ENCODE data around the gene ANKRD18B. TPM values are rescaled to one million over a fixed set of nuclear protein-coding genes. Genes with fewer than 3 reads are reported as not detected.
"Not testable (repeated sequence)": the region's sequence is repeated elsewhere in the genome, so short reads cannot be mapped to it uniquely, and the experiment has no call there.

Gene ANKRD18B
- total RNA-seq, 1 experiment from 2014 or later, result 2.2 TPM

DNA sequence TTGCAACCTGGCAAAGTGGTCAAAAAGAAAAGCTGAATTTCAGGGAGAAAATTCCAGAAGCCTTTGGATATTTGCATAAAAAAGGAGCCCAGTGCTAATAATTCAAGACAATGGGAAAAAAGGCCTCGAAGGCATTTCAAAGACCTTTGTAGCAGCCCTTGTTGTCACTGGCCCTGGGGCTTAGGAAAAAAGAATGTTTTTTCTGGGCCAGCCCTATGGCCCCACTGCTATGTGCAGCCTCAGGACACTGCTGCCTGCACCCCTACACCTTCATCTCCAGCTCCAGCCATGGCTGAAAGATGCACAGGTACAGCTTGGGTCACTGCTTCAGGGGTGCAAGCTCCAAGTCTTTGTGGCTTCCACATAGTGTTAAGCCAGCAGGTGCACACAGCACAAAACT is 62.1 kb downstream of the ANKRD18B start:
- BruUV-seq (replicated peaks); POLR2A ChIA-PET; DNase-seq: not testable (repeated sequence)

DNA sequence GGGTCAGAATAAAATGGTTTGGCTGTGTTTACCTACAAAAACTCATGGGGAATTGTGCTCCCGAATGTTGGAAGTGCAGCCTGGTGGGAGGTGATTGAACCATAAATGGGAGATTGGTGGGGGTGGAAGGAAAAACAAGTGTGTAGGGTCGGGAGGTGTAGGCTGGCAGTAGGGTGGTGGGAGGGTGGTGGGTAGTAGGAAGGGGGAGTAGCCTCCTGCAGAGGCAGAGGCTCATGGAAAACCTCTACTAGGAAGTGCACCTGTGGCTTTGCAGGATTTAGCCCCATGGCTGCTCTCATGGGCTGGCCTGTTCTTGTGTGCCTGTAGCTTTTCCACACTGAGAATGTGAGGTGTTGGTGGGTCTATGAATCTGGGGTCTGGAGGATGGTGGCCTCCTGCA is 63.7 kb downstream of the ANKRD18B start:
- DNase-seq; H3K4me1 ChIP-seq; H3K4me3 Mint-ChIP-seq (ENCODE audit: unreplicated experiment); H3K4me3 ChIP-seq (ENCODE audit: low read depth, low read length); H3K9me3 ChIP-seq; H3K27ac Mint-ChIP-seq (ENCODE audit: unreplicated experiment); POLR2A ChIA-PET; BruUV-seq (replicated peaks); intact Hi-C loops (cut with micrococcal nuclease; ENCODE audit: unreplicated experiment); H3K27me3 Mint-ChIP-seq (ENCODE audit: insufficient read depth, unreplicated experiment); CTCF ChIA-PET; H3K36me3 Mint-ChIP-seq (ENCODE audit: insufficient read depth, unreplicated experiment); H3K9me3 Mint-ChIP-seq (ENCODE audit: unreplicated experiment); H3K36me3 ChIP-seq (ENCODE audit: control insufficient read depth, insufficient read depth, low read length); H3K27me3 ChIP-seq (replicated peaks; ENCODE audit: control insufficient read depth, insufficient read depth, low read length); H3K4me1 Mint-ChIP-seq (ENCODE audit: low read depth, unreplicated experiment): not testable (repeated sequence)

More for the DNA sequence above, 62.1 kb downstream of the ANKRD18B start:
- H3K4me1 ChIP-seq; H3K36me3 Mint-ChIP-seq (ENCODE audit: insufficient read depth, unreplicated experiment); H3K4me3 Mint-ChIP-seq (ENCODE audit: unreplicated experiment); intact Hi-C loops (cut with micrococcal nuclease; ENCODE audit: unreplicated experiment); H3K27me3 Mint-ChIP-seq (ENCODE audit: insufficient read depth, unreplicated experiment); H3K9me3 Mint-ChIP-seq (ENCODE audit: unreplicated experiment); CTCF ChIA-PET; H3K27me3 ChIP-seq (replicated peaks; ENCODE audit: control insufficient read depth, insufficient read depth, low read length); H3K4me3 ChIP-seq (ENCODE audit: low read depth, low read length); H3K4me1 Mint-ChIP-seq (ENCODE audit: low read depth, unreplicated experiment); H3K9me3 ChIP-seq; H3K36me3 ChIP-seq (ENCODE audit: control insufficient read depth, insufficient read depth, low read length); H3K27ac Mint-ChIP-seq (ENCODE audit: unreplicated experiment): not testable (repeated sequence)

DNA sequence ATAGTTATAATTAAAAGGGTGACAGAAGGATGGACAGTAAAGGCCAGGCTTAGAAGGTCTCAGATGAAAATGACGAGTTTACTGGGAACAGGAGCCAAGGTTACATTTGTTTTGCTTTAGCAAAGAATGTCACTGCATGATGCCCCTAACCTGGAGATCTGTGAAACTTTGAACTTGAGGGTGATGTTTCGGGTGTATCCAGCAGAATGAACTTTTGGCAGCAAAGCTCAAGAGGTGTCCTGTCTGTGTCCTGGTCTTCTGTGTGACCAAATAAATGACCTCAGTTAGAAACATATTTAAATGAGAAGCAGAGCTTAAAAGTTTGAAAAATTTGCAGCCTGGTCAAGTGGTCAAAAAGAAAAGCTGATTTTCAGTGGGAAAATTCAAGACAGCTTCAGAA is 64.8 kb downstream of the ANKRD18B start:
- H3K9me3 ChIP-seq; H3K36me3 Mint-ChIP-seq (ENCODE audit: insufficient read depth, unreplicated experiment); H3K4me3 Mint-ChIP-seq (ENCODE audit: unreplicated experiment); H3K36me3 ChIP-seq (ENCODE audit: control insufficient read depth, insufficient read depth, low read length); H3K27ac Mint-ChIP-seq (ENCODE audit: unreplicated experiment); BruUV-seq (replicated peaks); CTCF ChIA-PET; DNase-seq; H3K4me1 Mint-ChIP-seq (ENCODE audit: low read depth, unreplicated experiment); H3K27me3 ChIP-seq (replicated peaks; ENCODE audit: control insufficient read depth, insufficient read depth, low read length); H3K4me1 ChIP-seq; POLR2A ChIA-PET; intact Hi-C loops (cut with micrococcal nuclease; ENCODE audit: unreplicated experiment); H3K4me3 ChIP-seq (ENCODE audit: low read depth, low read length); H3K9me3 Mint-ChIP-seq (ENCODE audit: unreplicated experiment): not testable (repeated sequence)
- peaks cover 11% of the 10 kb centered on the region for H3K27me3 Mint-ChIP-seq (ENCODE audit: insufficient read depth, unreplicated experiment)

DNA sequence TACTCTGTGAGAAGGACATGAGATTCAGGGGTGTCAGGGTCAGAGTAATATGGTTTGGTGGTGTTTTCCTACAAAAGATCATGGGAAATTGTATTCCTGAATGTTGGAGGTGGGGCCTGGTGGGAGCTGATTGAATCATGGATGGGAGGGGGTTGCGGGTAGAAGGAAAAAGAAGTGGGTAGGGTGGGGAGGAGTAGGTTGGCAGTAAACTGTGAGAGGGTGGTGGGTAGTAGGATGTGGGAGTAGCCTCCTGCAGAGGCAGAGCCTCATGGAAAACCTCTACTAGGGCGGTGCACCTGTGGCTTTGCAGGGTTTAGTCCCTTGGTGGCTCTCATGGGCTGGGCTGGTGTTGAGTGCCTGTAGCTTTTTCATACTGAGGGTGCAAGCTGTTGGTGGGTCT is 66.8 kb downstream of the ANKRD18B start:
- DNase-seq; H3K27ac Mint-ChIP-seq (ENCODE audit: unreplicated experiment); intact Hi-C loops (cut with micrococcal nuclease; ENCODE audit: unreplicated experiment); H3K9me3 Mint-ChIP-seq (ENCODE audit: unreplicated experiment); H3K27me3 ChIP-seq (replicated peaks; ENCODE audit: control insufficient read depth, insufficient read depth, low read length); BruUV-seq (replicated peaks); H3K36me3 Mint-ChIP-seq (ENCODE audit: insufficient read depth, unreplicated experiment); POLR2A ChIA-PET; H3K4me1 ChIP-seq; H3K36me3 ChIP-seq (ENCODE audit: control insufficient read depth, insufficient read depth, low read length); H3K4me3 Mint-ChIP-seq (ENCODE audit: unreplicated experiment); H3K9me3 ChIP-seq; H3K4me1 Mint-ChIP-seq (ENCODE audit: low read depth, unreplicated experiment); H3K4me3 ChIP-seq (ENCODE audit: low read depth, low read length); CTCF ChIA-PET: not testable (repeated sequence)
- peaks cover 11% of the 10 kb centered on the region for H3K27me3 Mint-ChIP-seq (ENCODE audit: insufficient read depth, unreplicated experiment)

DNA sequence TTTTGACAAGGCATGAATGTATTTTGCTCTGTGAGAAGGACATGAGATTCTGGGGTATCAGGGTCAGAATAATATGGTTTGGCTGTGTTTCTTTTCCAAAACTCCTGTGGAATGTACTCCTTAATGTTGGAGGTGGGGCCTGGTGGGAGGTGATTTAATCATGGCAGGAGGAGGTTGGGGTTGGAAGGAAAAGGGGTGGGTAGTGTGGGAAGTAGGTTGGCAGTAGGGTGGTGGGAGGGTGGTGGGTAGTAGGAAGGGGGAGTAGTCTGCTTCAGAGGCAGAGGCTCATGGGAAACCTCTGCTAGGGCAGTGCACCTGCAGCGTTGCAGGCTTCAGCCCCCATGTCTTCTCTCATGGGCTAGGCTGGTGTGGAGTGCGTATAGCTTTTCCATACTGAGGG is 72.9 kb downstream of the ANKRD18B start:
- H3K36me3 Mint-ChIP-seq (ENCODE audit: insufficient read depth, unreplicated experiment); intact Hi-C loops (cut with micrococcal nuclease; ENCODE audit: unreplicated experiment); H3K9me3 ChIP-seq; BruUV-seq (replicated peaks); H3K27ac Mint-ChIP-seq (ENCODE audit: unreplicated experiment); CTCF ChIA-PET; POLR2A ChIA-PET; H3K4me1 ChIP-seq; DNase-seq; H3K27me3 ChIP-seq (replicated peaks; ENCODE audit: control insufficient read depth, insufficient read depth, low read length); H3K4me3 Mint-ChIP-seq (ENCODE audit: unreplicated experiment); H3K27me3 Mint-ChIP-seq (ENCODE audit: insufficient read depth, unreplicated experiment); H3K9me3 Mint-ChIP-seq (ENCODE audit: unreplicated experiment); H3K36me3 ChIP-seq (ENCODE audit: control insufficient read depth, insufficient read depth, low read length); H3K4me1 Mint-ChIP-seq (ENCODE audit: low read depth, unreplicated experiment); H3K4me3 ChIP-seq (ENCODE audit: low read depth, low read length): not testable (repeated sequence)

DNA sequence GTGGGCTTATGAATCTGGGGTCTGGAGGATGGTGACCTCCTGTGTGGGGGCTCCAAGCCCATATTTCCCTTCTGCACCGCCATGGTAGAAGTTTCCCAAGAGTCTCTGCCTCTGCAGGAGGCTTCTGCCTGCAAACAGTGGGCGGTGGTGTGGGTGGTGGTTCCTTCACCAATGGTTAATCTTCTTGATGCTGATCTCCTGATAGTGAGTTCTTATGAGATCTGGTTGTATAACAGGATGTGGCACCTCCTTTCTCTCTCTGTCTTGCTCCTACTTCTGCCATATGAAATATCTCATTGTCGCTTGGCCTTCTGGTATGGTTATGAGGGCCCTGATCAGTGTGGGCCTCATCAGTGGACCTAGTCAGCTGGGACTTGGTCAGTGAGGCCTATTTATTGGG is 73.3 kb downstream of the ANKRD18B start:
- H3K9me3 Mint-ChIP-seq (ENCODE audit: unreplicated experiment); H3K36me3 ChIP-seq (ENCODE audit: control insufficient read depth, insufficient read depth, low read length); H3K4me3 ChIP-seq (ENCODE audit: low read depth, low read length); intact Hi-C loops (cut with micrococcal nuclease; ENCODE audit: unreplicated experiment); H3K36me3 Mint-ChIP-seq (ENCODE audit: insufficient read depth, unreplicated experiment); H3K27me3 ChIP-seq (replicated peaks; ENCODE audit: control insufficient read depth, insufficient read depth, low read length); BruUV-seq (replicated peaks); H3K4me1 Mint-ChIP-seq (ENCODE audit: low read depth, unreplicated experiment); H3K4me1 ChIP-seq; CTCF ChIA-PET; POLR2A ChIA-PET; H3K27me3 Mint-ChIP-seq (ENCODE audit: insufficient read depth, unreplicated experiment); H3K4me3 Mint-ChIP-seq (ENCODE audit: unreplicated experiment); DNase-seq; H3K27ac Mint-ChIP-seq (ENCODE audit: unreplicated experiment); H3K9me3 ChIP-seq: not testable (repeated sequence)

DNA sequence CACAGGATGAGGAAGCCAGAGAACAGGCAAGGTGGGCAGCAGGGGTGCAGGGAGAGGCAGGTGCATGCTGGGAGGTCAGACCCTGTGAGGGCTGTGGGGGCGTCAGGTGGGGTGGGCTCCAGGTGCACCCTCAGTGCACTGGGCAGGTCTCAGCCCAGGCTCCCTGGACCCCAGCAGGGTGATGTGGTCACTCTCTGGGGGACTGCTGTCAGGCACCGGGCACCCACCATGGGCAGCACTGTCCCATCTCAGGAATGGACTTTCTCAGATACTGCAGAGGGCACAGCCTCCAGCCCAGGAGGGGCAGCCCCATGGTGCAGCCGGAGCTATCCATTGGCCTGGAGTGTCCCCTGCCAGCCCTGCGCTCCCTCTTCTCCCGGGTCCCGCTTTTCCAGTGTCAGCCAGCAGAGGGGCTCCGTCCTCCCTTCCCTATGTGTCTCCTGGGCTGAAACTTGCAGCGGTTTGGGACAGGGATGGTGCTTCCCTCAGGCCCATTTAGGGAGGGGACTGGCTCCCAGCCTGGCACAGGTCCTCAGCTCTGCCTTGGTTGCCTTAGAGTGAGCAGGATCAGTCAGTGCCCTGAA is 74.8 kb downstream of the ANKRD18B start:
- H3K4me1 ChIP-seq; H3K27ac Mint-ChIP-seq (ENCODE audit: unreplicated experiment); H3K27me3 ChIP-seq (replicated peaks; ENCODE audit: control insufficient read depth, insufficient read depth, low read length); H3K4me3 Mint-ChIP-seq (ENCODE audit: unreplicated experiment); H3K4me1 Mint-ChIP-seq (ENCODE audit: low read depth, unreplicated experiment); H3K27me3 Mint-ChIP-seq (ENCODE audit: insufficient read depth, unreplicated experiment); H3K36me3 ChIP-seq (ENCODE audit: control insufficient read depth, insufficient read depth, low read length); CTCF ChIA-PET; POLR2A ChIA-PET; intact Hi-C loops (cut with micrococcal nuclease; ENCODE audit: unreplicated experiment); H3K9me3 ChIP-seq; H3K9me3 Mint-ChIP-seq (ENCODE audit: unreplicated experiment); H3K36me3 Mint-ChIP-seq (ENCODE audit: insufficient read depth, unreplicated experiment); H3K4me3 ChIP-seq (ENCODE audit: low read depth, low read length); DNase-seq; BruUV-seq (replicated peaks): not testable (repeated sequence)
